Dedifferentiated amniotic fluid mesenchymal stem cell (primary cell): ENCODE measurements around the gene DNAH17.
"Not testable (repeated sequence)": the region's sequence is repeated elsewhere in the genome, so short reads cannot be mapped to it uniquely, and the experiment has no call there.

Experiments
- DNase-seq: peaks from one replicate; pipeline ENCODE4 v3.0.0-alpha.2; 2016; ENCODE audit errors: extremely low spot score

The DNAH17 gene

DNA sequence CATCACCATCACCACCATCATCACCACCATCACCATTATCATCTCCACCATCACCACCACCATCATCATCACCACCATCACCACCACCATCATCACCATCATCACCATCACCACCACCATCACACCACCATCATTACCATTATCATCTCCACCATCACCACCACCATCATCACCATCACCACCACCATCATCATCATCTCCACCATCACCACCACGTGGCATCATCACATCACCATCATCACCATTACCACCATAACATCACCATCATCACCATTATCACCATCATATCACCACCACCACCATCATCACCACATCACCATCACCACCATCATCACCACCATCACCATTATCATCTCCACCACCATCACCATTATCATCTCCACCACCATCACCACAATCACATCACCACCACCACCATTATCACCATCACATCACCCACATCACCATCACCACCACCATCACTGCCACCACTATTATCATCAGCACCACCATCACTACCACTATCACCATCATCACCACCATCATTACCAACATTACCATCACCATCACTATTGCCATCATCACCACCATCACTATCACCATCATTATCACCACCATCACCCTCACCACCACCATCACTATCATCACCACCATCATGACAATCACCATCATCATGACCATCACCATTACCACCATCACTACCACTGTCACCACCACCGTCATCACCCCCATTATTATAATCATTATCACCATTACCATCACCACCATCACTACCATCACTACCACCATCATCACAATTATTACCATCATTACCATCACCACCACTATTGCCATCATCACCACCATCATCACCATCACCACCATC, 99.1 kb downstream of the DNAH17 start:
- DNase-seq: no peak

DNA sequence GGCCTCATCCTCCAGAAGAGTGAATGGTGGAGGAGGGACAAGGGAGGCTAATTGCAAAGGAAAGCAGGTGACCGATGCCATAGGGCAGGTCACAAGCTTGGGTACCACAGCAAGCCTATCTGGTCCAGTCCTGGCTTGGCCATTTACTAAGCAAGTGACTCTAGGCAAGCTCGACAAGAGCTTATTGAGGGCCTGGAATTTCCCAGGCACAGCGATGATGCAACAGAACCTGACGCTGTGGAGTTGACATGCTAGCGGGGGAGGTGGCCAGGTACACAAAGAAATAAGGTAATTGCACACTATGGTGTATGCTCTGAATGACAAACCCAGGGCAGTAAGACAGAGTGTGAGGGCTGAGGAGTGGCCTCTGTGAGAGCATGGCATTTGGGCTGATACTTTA, 100.2 kb downstream of the DNAH17 start:
- DNase-seq: no peak

DNA sequence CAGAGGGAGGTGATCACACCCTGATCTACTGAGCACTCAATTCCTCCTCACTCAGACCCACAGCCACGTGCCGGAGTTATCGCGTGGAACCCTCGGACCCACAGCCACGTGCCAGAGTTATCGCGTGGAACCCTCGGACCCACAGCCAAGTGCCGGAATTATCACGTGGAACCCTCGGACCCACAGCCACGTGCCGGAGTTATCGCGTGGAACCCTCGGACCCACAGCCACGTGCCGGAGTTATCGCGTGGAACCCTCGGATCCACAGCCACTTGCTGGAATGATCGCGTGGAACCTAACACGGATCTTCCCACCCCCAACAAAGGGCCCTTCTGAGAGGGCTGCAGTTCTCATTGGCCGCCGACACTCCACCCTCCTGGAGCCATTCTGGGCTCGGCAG, 101.0 kb downstream of the DNAH17 start:
- DNase-seq: no peak

DNA sequence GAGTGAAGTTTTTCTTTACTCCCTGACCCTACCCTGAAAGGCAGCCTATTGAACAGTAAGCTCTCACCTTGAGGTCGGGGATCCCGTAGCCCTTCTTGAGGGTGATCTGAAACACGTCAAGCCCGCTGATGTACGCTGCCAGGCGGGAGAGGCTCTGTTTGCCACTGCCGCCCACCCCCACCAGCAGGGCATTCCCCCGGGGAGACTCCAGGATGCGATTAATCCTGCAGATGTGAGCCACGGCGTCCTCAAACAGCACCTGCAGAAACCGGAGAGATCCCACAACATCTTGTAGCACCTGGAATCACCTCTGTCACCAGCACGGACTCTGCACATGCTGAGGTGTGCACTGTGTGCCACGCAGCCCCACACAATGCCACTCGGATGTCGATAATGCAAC, 102.0 kb downstream of the DNAH17 start:
- DNase-seq: no peak

DNA sequence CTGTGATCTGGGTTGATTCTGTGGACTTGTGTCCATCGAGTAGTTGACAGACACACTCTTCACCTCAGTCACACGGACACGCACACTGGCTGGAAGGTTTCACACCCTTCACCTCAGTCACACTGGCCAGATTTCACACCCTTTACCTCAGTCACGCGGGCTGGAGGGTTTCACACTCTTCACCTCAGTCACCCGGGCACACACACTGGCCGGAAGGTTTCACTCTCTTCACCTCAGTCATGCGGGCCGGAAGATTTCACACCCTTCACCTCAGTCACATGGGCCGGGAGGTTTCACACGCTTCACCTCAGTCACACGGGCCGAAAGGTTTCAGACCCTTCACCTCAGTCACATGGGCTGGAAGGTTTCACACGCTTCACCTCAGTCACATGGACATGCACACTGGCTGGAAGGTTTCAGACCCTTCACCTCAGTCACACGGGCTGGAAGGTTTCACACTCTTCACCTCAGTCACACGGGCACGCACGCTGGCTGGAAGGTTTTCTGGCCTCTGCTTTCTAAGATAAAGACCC, 102.5 kb downstream of the DNAH17 start:
- no peak for DNase-seq

DNA sequence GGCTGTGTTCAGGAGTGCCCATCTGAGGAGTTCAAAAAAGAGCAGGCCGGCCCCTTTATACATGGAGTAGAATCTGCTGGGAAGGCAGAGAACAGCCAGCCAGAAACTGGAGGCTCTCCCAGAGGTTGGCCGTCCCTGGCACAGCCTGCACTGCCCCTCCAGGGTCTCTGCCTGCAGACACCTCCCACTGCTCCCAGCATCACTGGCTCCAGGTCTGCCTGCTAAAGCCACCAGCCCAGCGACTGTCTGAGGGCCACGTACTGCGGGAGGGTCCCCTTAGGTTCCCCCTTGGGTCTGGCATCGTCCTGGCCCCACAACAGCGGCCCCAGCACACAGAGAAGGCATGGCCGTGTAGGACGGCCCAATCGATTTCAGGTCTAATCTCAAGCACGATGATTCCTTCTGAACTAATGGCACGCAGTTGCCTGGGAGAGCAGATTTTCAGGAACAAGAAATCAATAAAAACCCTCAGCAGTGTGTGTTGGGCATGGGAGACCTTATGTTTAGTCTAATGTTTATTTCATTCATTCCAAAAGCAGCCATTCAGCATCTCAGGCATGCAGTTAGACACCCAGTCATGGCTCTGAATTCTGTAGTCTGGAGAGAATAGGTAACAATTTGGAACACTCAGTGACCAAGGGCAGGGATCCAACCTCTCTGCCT, 103.1 kb downstream of the DNAH17 start:
- DNase-seq: no peak

DNA sequence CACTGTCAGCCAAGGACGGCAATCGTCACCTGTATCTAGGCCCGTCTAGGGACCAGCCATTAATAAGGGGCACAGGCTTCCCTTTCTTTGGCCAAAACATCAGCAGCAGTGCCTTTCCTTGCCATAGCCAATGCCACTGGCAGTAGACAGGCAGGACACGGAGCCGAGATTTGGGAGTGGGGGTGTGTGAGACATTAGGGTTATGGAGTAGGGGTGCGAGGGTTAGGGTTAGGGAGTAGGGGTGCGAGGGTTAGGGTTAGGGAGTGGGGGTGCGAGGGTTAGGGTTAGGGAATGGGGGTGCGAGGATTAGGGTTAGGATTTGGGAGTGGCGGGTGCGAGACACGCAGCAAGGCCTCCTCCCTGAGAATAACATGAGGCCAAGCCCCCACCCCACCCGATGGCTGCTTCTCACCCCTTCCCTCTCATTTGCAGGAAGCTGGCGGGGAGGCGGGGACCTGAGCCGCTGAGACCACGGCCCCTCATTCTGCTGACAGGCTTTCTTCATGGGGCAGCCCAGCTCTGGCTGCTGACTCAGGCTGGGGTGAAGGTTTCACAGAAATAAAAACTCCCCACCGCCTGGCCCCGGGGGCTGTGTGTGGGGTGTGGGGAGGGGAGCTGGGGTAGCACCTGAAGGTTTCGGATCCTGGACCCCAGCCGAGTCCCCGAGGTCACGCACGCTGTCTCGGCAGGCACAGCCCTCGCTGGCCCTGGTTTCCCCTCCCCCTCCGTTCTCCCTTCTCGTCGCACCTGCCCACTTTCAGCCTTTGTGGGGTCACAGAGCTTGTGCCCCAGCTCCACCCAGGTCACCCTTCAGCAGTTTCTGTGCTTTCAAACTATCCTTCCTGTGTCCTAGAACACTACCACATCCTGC, 104.9 kb downstream of the DNAH17 start:
- DNase-seq: no peak

DNA sequence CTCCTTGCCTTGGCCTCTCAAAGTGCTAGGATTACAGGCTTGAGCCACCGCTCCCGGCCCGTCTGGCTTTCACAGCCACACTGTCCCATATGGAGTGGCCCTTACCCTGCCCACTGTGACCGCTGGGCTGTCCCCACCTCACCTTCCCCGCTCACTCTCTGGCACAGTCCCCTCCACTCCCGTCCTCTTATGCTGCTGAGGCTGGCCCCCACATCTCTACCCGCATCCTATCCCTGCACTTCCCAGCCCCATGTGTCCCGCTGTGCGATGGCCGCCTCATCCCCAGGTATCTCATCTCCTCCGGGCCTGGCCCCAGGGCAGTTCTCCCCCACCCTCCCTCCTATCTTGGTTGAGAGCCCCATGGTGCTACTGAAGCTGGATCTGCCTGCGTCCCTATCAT, 105.6 kb downstream of the DNAH17 start:
- no peak for DNase-seq

DNA sequence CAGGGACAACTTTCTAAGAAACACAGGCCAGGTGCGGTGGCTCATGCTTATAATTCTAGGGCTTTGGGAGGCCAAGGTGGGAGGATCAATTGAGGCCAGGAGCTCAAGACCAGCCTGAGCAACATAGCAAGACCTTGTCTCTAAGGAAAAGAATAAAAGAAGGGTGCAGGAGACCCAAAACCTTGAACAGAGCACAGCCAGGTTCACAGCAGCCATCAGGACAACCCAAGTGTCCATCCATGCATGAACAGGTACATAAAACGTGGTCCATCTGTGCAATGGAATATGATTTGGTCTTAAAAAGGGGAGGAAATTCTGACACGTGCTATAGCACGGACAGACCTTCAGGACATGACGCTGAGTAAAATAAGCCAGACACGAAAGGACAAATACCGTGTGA, 107.8 kb downstream of the DNAH17 start:
- DNase-seq: no peak

DNA sequence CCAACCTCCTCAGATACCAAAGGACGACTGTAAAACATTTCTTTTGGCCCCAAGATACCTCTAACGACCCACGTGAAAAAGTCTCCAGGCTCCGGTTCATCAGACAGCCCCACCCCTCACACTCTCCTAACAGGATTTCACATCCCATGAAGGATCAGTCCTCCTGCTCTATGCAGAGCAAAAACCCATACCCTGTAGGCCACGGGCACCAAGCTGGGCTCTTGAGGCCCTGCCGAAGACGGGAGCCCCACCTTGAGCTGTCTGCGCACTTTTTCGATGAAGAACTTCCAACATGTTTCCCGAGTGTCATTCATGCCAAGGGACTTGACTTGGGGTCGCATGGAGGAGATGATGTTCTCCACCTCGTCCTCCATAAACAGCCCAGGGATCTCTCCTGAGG, 108.8 kb downstream of the DNAH17 start:
- DNase-seq: no peak

DNA sequence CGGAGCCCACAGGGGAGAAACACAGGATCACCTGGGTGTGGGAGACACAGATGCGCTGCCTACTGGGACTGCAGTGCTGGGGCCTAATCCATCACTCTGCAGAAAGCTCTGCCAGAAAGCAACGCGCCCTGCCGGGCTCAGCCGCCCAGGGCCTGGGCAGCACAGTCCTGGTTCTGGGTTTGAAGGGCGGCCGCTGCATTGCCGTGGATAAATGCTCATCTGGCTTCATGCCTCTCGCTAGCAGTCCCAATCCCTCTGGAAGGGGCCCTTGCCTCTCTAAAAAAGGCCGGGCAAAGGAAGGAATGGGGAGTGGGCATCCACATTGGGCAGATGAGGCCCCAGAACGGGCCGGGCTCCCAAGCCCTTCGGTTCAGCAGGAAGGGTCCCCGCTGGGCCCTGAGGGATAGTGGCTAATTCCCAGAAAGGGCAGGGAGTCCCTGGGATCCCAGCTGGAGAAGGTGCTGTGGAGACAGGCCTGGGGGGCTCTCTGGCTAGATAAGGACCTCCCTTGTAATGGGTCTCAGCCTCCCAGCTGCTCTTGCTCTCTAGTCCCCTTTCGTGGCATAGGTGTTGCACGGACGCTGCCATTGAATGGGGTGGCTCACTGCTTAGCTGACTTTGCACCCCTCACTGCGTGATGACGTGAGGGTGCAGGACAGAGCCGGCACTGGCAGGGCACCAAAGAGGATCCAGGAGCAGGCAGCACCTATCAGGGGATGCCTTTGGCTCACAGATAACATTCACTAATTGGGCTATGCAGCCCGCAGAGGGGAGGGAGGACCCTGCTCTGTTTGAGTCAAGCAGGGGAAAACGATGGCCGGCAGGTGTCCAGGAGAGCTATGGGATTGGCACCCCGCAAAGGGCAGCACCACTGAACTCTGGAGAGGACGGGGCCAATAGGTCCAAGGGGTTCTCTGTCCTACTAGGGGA, 110.1 kb downstream of the DNAH17 start:
- no peak for DNase-seq

DNA sequence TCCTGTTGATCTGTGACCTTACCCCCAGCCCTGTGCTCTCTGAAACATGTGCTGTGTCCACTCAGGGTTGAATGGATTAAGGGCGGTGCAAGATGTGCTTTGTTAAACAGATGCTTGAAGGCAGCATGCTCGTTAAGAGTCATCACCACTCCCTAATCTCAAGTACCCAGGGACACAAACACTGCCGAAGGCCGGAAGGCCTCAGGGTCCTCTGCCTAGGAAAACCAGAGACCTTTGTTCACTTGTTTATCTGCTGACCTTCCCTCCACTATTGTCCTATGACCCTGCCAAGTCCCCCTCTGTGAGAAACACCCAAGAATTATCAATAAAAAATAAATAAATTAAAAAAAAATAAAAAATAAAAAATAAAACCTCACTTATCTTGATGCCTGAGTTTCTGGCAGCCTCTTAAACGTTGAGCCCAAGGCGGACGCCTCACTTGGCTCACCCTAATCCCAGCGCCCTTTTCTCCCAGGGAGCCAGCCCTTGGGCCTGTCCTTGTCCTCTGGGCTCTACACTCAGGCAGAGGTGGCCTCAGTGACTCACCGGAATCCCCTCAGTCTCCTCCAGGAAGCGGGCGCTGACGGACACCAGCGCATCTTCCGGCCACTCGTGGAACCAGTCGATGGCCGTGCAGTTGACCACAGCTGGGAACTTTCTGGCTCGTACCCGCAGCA, 110.9 kb downstream of the DNAH17 start:
- DNase-seq: not testable (repeated sequence)

DNA sequence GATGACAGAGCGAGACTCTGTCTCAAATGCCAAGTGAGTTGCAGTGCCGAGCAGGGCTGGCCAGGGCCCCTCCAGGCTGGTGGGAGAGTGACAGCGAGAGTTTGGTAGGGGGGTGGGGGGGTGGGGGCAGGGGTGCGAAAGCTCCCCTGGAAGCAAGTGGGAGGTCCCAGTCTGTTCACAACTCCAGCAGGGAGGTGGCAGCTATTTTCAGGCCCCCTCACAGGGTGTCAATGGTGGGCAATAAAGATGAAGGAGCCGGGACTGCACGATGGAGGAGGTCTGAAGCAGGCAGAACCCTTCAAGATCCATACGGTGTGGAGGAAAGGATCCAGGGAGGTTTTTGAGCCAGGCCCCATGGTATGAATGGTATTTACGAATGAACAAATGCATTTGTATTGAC, 115.0 kb downstream of the DNAH17 start:
- DNase-seq: no peak

DNA sequence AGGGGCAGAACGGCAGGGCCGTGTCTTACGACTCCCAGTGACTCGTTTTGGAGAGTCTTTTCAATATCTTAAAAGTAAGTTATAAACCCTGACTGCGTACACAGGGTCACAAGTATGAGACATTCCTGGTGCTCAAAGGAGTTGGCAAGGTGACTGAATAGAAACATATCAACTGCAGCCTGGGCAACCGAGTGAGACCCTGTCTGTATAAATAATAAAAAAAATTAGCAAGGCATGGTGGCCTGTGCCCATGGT, 115.5 kb downstream of the DNAH17 start:
- DNase-seq: no peak

DNA sequence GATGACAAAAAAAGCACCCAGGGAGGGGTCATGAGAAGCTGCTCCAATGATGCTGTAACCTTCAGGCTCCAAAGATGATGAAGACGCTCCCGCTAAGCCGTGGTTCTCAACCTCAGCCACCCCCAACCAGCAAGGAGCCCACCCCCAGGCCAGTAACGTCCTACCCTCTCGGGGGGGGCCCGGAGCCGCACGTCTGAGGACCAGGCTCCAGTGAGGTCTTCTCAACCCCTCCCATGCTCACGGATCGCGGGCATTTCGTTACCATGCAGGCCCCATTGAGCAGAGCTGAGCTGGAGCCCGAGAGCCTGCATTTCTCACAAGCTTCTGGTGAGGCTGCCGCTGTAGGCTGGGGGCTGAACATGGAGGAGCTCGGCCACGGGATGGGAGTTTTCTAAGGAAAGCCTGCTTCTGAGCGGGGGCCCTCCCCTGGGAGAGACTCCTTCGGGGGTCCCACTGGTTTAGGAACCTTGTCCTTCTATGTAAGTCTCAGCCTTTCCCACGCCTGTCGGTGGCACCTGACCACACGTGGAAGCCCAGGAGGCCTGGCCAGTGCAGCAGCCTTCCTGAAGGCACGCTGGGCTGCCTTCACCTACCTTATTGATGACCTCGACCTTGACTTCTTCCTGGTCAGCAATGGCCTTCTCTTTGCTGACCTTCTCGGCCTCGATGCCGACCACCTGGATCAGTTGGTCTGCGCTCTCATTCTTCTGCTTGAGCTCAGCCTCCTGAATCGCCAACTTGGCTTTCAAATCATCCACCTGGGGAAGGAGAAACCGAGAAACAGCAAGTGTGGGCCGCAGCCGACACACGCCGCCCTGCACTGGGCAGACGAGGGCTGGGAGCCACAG, 116.0 kb downstream of the DNAH17 start:
- no peak for DNase-seq

DNA sequence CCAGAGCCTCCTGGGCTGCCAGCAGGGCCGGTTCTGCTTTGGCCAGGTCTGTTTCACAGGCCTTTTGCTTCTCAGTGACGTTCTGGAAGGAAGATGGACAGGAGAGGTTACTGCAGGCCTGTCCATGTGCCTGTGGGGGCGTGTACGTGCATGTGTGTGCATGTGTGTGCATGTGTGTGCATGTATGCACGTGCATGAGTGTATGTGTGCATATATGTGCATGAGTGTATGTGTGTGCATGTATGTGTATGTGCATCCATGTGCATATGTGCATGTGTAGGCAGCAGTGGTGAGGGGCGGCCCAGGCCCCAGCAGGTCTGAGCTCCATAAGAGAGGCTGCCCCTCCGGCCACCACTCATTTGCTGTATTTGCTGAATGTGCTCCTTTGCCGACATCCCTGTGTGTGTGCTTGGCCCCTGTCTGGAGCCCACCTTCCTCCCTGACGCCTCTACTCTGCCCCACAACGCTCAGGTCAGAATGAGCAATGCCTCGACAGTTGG, 117.0 kb downstream of the DNAH17 start:
- no peak for DNase-seq

DNA sequence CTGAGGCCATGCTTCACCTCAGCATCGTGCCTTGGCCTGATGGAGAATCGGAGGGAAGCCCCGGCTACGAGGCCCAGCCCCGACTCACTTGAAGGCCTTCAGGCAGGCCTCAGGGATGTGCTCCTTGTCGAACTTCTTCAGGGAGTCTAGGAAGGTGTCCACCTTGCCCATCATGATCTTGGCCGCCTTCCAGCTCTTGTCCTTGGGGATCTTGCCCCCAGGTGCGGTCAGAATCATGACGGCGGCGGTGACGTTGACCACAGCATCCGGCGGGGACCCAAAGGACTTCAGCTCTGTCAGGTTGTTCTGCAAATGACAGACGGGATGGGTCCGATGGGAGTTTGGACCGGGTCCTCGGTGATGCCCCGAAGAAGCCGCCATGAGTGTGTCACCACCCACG, 117.5 kb downstream of the DNAH17 start:
- no peak for DNase-seq

DNA sequence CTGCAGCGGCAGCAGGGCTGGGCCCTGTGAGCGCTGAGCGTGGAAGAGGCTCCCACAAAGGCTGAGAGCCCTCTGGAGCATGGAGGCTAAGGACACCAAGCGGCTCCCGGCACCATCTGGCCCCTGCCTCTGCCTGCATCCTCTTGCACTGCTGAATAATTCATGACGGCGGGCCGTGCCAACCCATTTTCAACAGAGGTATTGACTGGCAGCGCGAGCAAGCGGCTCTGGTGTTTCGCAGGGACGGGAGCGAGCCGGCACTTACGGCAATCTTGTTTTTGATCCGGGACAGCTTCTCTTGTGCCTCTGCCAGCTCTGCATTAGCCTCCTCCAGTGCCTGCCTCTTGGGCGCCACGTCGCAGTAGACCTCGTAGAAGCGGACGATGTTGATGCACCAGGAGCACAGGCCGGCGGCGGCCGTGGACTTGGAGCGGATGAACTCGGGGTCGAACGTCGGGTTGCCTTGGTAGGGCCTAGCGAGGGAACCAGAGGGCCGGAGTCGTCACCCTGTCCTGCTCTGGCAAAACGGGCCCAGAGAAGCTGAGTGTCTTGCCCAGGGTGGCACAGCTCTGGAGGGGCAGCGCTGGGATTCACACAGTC, 118.4 kb downstream of the DNAH17 start:
- DNase-seq: no peak

DNA sequence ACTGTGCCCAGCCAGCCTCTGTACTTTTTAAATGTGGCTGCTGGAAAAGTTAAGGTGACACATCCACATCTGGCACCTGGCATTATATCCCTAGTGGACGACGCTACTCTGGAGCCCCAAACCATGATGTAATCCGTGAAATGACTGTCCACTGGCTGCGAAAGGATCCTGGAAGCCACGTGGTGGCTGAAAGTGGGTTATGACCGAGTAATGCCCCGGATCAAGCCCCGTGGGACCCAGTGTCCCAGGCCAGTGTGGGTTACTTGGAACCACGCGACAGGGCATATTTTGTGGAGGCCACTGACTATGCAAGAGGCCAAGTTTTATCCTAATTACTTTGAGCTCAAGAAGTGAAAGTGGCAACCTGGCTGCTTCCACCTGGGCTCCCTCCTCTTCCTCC, 119.1 kb downstream of the DNAH17 start:
- no peak for DNase-seq
